Prostate gland (tissue), 2 donors: ENCODE data around the gene EPS8L3.

ENCODE experiments used
- CTCF ChIP-seq, 4 experiments: fragments of 200-600 bp in 2 of 4; fragments of 450-650 bp in 2 of 4; sonication (generic) in 2 of 4; IDR thresholded peaks; 1 replicate in 3 of 4; 2 replicates in 1 of 4; pipeline ENCODE4 v1.5.1; 2016 to 2019; ENCODE audit warnings: antibody characterized with exemption in 4 of 4, mild to moderate bottlenecking in 2 of 4, moderate library complexity in 2 of 4
- POLR2AphosphoS5 ChIP-seq: sonication (generic); formaldehyde crosslinking; IDR thresholded peaks from one replicate; pipeline ENCODE4 v1.6.1; 2017; ENCODE audit warnings: antibody characterized with exemption

GRCh38 chr1:109800291-109800690 lies 36.6 kb upstream of the EPS8L3 start:
- TF ChIP-seq CTCF (IDR thresholded peaks at IDR 0.05): no peak
- no peak for TF ChIP-seq POLR2AphosphoS5
